ENCODE results near the gene CD72. TPM values are rescaled to one million over a fixed set of nuclear protein-coding genes. Genes with fewer than 3 reads are reported as not detected.
A peak's percentile ranks its signal among the peaks of the same experiment; 100 is the strongest.

Gene CD72, protein sequence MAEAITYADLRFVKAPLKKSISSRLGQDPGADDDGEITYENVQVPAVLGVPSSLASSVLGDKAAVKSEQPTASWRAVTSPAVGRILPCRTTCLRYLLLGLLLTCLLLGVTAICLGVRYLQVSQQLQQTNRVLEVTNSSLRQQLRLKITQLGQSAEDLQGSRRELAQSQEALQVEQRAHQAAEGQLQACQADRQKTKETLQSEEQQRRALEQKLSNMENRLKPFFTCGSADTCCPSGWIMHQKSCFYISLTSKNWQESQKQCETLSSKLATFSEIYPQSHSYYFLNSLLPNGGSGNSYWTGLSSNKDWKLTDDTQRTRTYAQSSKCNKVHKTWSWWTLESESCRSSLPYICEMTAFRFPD
- 1 to 10 TPM in 10 of 12 donors, not detected in 2; 1.0 to 4.8 (median 2.1) TPM for polyA plus RNA-seq (ENCODE audit: insufficient read length in 12 of 12)
- long read RNA-seq, donor 1, result 0 reads
- long read RNA-seq, donor 2, result 0 reads
- long read RNA-seq, donor 3, result 0 reads
- long read RNA-seq, donor 4, result 0 reads
- long read RNA-seq, donor 5, result 0 reads
- long read RNA-seq, donor 6, result 0 reads
- long read RNA-seq, donor 7, result 0 reads
- long read RNA-seq, donor 8, result 0 reads
- long read RNA-seq, donor 9, result 0 reads
- long read RNA-seq, donor 10, result 0 reads
- long read RNA-seq, donor 11, result 0 reads

DNA sequence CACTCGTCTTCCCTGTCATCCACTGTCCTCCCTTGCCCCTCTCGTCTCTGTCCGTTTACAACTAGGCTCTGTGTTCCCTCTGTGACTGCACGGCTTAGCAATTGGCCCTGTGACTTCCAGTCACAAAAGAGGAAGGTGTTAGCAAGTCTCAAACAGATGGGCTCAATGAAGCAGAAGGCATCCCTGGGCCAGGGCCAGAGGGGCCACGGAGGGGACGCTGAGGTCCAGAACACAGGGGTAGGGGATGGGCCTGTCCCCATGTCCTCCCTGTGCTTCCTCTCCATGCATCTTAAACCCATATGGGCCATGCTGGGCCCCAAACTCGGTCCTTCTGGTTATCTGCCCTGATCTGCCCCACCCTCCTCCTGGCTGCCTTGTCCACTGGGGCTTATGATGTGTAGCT is at the start of gene CD72:
Gene CD72 (minus strand): TSS at position 89 of the 403 bp plus-strand sequence. CDS start 110 bp downstream, outside the sequence.
- no peak for DNase-seq

DNA sequence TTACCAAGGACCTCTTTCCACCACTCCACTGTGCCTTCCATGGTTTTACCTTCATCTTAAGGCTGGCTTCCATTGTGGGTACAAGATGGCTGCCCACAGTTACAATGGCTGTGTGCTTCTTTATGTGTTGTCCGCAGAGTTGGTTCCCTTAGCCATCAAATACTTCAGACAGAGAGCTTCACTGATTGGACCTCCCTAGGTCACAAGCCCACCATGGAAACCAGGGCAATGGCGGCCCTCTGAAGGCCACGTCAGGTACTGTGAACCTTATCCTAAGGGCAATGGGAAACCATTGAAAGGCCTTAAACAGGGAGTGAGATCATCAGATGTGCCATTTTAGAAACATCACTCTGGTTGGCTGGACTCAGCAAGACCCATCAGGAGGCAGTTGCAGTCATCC is 49.7 kb upstream of the CD72 start:
- no peak for DNase-seq

DNA sequence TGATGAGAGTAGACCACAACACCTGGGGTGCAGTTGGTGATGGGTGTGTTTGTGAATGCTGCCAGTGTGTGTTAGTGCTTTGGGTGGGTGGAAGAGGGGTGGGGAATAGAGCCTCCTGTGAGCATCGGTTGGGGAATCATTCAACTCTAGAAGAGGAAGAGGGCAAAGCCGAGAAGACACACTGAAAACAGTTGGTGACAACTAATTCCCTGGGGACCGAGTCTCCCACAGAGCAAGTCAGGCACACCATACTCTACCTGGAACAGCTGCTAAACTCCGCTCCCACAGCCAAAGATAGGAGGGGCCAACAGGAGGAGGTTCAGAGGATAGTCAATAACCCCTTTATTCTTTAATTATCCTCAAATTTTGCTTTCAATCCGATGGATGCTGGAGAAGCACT is 48.3 kb upstream of the CD72 start:
- no peak for DNase-seq

DNA sequence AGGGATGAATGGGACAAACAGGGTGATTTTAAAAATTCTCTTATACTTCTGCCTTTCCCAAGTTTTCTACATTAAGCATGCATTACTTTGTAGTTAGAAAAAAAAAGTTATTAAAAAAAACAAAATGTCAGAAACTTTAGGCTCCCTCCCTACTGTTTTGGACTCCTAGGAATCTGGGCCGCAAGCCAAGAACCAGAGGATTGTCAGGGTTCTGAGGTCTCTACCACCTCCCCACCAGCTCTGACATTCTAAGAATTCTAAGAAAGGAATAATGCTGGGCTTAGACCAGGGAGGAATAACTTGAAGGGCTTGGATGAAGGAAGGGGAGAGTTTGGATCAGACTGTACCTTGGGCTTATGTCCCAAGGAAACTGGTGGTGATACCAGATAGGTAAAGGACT is 47.8 kb upstream of the CD72 start:
- no peak for DNase-seq

DNA sequence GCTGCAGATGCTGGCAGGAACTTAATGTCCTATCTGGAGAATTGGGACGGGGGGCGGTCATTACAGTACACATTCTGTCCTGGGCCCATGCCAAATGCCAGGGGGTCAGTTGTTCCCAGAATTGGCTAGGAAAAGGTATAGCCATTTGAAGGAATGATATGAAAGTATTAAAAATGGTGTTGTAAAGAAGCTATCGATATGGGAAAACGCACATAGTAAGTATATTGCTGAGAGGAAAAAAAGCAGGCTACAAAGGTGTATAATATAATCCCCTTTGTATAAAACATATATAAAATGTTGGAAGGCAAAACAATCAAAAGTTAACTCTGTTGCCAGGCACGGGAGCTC is 47.2 kb upstream of the CD72 start:
- no peak for DNase-seq

DNA sequence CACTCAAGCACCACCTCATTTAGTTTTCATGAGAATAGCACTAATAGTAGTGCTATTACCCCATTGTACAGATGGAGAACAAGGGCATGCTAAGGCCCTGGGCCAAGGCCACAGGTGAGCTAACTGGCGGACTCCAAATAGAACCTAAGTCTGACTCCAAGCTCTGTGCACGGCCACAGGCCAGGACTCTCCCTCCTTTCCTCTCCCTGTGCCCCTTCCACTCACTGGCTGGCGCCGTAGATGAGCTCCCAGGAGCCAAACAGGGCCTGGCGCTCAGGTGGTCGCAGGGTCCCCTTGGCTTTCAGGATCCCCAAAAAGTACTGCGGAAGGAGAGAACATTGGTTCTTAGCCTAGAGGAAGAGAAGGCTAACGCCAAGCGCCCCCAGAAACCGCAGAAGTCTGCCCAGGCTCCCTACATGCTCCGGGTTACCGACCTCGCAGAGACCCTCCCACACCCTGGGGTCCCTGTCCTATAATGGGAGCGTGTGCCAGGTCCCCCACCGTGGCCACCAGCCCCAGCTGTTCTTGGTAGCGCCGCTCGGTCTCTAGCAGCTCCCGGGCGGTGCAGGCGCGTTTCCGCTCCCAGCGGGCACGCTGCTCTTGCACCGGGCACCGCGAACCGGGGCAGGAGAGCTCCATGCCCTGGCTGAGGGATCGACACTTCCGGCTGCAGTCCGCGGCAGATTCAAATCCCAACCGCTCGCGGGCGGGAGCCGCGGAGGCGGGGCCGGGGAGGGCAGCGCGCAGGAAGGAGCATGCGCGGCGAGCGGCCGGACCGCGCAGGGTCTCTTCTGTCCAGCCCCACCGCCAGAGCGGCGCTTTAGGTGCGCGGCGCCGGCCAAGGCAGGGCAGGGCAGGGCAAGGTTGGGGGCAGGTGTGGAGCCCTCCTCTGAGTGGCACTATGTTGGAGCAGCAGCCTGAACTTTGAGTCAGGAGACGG is 46.6 kb upstream of the CD72 start, which contains the start of gene ARHGEF39:
Gene ARHGEF39 (minus strand): TSS at position 665 of the 940 bp plus-strand sequence. CDS start 26 bp downstream, at position 639.
- peak; percentile 75 for DNase-seq

DNA sequence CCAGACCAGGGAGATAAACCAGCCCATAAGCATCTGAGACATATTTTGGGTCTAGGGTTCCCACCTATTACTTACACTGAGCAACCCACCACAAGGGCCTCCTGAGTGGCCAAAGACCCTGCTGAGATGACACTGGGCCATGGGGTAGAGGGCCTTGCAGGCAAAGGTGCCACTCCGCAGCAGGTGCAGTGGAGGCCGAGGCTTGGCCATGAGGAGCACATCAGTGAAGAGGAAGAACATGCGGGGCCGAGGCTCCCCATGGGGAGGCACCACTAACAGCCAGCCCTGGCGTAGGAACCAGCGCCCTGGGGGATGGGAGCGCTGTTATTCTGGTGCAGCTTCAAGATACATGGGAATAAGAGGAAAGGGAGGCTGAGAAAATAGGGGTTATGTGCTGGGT is 44.2 kb upstream of the CD72 start:
- no peak for DNase-seq

DNA sequence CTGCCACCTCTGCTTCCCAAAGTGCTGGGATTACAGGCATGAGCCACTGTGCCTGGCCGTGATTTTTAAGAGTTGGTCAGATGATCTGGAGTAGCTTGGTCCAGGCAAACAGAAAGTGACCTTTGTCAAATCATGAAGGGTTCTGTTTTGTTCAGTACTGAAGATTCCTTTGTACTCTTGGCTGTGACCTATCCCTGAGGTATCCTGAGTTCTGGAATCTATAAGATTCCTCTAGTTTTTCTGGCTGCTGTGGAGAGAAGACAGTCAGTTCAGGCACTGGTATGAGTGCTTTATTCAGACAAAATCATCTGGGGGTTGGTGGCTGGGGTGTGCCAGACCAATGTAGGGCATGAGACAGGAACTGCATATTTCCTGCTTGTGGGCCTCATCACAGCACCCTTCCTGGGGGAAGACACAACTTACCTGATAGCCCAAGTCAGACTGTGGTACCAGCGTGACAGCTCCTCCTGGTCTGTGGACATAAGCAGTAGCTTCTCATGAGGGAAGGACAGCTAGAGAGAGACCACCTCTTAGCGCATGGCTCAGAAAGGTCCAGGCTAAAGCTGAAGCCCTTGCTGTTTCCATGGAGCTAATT is 43.6 kb upstream of the CD72 start:
- no peak for DNase-seq

DNA sequence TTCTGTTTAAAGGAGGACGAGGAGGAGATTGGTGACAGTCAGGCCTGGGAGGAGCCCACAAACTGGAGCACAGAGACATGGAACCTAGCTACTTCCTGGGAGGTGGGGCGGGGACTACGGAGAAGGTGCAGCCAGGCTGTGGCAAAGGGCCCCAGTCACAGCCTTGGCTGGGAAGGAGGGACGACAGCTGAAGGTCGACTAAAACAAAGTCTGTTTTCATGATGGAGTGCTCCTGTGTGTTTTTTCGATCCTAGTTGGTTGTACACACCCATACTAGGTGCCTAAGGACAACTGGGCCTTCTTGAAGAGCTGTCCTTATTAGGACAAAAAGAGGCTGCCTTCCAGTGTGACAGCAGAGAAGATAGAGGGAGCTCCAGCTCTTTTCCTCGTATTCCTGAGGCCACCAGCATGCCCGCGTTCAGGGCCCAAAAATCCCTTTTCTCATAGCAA is 42.8 kb upstream of the CD72 start:
- no peak for DNase-seq

DNA sequence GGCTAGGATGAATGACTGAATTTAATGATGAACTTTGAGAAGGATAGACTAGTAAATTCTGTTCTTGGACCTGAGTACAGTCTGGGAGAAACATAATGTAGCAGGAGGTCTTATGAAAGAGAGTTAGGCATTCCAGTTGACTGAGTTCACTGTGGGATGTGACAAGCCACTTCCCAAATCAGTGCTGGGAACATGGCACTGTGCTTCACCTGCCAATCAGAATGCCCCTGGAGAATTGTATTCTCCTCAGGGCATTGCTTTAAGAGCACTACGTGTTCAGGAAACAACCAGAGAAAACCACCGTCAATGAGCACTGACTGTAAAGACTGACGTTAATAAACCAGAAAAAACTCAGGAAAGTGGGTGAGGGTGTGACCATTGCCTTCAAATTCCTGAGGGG is 41.1 kb upstream of the CD72 start:
- no peak for DNase-seq

DNA sequence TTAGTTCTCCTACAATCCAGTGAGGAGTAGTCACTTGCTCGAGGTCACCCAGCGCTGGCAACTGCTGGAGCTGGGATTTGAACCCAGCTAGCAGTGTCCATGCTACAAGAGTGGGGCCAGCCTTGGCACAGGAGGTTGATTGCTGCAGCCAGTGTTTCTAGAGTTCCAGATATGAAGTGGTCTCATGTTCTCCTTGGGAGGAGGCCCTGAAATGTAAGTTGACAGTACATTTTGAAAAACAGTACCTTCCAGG is 40.7 kb upstream of the CD72 start:
- DNase-seq, result no peak

DNA sequence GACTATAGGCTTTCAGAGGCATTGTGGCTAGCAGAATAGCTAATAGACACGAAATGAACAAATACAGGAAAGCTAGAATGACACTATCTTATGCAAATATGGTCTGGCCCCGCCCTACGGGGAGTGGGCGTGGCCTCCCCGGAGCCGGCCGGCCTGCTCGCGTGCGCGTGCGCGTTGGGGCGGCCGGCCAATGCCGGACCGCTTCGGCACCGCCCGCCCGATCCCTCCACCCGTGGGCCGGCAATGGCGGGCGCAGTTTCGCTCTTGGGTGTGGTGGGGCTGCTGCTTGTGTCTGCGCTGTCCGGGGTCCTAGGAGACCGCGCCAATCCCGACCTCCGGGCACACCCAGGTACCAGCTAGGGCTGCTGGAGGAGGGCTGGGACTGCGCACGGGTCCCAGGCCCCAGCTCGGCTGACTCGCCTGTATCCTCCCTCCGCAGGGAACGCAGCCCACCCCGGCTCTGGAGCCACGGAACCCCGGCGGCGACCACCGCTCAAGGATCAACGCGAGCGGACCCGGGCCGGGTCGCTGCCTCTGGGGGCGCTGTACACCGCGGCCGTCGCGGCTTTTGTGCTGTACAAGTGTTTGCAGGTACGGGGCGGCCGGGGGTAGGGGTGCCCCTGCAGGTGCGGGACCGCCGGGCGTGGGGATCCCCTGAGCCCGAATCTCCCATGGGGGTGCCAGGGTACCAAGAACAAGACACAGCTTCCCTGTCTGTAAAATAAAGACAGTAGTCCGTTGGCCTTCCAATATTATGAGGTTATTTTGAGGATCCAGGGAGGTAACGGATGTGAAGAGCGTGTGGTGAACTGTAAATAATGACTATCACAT is 40.1 kb upstream of the CD72 start, which contains the start of gene CCDC107:
Gene CCDC107 (plus strand): TSS at position 156 of the 831 bp plus-strand sequence. CDS start 88 bp downstream, at position 244.
- DNase-seq, result peak; percentile 89

DNA sequence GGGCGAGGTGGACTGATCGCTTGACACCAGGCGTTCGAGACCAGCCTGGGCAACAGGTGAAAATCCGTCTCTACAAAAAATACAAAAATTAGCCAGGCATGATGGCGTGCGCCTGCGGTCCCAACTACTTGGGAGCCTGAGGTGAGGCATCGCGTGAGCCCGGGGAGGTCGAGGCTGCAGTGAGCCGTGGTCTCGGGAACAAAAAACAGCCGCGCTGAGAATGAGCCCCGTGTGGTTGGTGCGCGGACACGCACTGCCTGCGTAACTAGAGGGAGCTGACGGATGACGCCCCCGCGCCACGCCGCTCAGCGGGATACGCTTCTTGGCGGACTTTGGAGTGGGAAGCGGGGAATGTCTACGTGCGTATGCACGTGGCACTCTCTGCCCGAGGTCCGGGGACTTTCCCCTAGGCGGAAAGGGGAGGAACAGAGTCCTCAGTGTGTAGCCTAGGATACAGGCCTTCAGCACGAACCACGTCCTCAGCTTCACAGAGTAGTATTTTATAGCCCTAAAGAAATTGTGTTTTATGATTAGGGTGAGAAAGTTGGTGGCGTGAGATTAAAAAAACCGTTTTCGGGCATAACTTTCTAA is 39.4 kb upstream of the CD72 start, which contains the start of gene RMRP:
Gene RMRP (minus strand): TSS at position 474 of the 591 bp plus-strand sequence.
- DNase-seq, result peak; percentile 98

DNA sequence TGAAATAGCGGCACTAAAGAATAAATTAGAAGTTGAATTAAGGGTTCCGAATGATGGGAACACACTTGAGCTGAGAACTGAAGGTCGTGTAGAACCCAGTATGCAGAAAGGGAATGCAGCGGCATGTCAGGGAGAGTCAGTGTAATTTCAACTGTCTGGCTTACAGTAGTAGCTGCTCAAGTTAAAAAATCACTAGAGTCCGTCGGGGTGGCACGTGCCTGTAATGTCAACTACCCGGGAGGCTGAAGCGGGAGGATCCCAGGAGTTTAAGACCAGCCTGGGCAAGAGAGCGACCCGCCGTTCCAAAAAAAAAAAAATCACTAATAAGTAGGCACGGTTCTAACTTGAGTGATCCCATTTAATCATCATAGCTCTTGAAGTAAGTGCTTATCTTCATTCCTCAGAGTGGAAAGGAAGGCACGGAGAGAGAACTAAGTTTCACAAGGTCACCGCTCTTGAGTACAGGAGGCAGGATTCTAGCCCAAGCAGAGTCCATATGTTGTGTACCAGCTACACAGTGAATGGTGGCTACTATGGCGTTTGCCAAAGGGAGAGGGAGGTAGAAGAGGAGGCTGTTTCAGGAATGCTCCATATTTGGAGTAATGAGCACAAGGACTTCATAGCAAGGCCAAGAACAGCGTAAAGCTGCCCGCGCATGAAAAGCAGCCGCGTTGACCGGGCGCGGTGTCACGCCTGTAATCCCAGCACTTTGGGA is 38.8 kb upstream of the CD72 start:
- no peak for DNase-seq

DNA sequence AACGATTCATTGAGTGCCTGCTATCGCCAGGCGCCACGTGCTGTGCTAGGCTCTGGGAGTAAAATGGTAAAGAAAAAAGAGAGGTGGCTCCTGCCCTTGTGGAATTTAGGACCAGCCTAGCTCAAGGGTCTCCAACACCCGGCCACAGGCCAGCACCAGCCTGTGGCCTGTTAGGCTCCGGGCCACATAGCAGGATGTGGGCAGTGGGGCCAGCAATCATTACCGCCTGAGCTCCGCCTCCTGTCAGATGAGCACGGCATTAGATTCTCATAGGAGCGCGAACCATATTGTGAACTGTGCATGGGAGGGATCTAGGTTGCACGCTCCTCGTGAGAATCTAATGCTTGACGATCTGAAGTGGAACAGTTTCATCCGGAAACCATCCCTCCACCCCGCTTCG is 38.1 kb upstream of the CD72 start:
- no peak for DNase-seq

DNA sequence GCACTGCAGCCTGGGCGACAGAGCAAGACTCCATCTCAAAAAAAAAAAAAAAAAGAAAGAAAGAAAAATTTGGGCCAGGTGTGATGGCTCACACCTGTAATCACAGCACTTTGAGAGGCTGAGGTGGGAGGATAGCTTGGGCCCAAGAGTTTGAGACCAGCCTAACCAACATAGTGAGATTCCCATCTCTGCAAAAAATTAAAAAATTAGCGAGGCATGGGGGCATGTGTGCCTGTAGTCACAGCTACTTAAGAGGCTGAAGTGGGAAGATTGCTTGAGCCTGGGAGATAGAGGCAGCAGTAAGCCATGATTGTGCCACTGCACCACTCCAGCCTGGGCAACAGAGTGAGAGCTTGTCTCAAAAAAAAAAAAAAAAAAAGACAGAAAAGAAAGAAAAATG is 35.4 kb upstream of the CD72 start:
- DNase-seq, result no peak

DNA sequence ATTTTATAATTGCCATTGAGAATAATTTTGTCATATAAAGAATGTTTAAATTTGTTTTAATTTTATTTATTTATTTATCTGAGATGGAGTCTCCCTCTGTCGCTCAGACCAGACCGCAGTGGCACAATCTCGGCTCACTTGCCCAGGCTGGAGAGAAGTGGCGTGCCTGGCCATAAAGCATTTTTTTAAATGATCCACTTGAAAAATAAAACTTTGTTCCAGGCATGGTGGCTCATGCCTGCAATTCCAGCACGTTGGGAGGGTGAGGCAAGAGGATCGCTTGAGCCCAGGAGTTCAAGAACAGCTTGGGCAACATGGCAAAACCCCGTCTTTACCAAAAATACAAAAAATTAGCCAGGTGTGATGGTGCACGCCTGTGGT is 34.6 kb upstream of the CD72 start:
- DNase-seq, result no peak

DNA sequence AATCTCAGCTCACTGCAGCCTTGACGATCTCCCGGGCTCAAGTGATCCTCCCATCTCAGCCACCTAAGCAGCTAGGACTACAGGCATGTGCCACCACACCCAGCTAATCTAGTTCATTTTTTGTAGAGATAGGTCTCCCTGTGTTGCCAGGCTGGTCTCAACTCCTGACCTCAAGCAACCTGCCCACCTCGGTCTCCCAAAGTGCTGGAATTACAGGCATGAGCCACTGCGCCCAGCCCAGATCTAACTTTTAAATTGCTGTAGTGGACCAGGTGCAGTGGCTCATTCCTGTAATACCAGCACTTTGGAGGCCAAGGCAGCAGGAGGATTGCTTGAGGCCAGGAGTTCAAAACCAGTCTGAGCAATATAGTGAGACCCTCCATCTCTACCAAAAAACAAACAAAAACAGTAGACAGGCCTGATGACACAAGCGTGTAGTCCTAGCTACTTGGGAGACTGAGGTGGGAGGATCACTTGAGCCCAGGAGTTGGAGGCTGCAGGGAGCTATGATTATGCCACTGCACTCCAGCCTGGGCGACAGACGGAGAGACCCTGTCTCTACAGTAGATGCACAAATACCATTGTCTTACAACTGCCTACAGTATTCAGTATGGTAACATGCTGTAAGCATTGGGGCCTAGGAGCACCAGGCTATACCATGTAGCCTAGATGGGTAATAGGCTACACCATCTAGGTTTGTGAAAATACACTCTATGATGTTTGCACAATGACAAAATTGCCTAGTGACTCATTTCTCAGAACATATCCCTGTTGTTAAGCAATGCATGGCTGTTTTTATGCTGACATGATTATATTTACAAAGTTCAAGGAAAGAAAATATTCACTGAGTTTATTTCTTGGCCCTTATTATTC is 34.0 kb upstream of the CD72 start:
- DNase-seq, result no peak
